Muscle layer of duodenum (tissue), 2 donors: Measurements from ENCODE around the gene PROKR1.

ENCODE experiments used
- H3K27ac ChIP-seq: one replicate; pipeline ENCODE4 v1.7.0; 2013; ENCODE audit warnings: mild to moderate bottlenecking, low read length
- H3K27me3 ChIP-seq: one replicate; pipeline ENCODE4 v1.7.0; 2013; ENCODE audit warnings: low read depth, mild to moderate bottlenecking, control low read depth, low read length
- H3K36me3 ChIP-seq, 2 donors: one replicate each; pipeline ENCODE4 v1.7.0; 2013; ENCODE audit warnings: low read length in 2 of 2, control low read depth in 1 of 2, mild to moderate bottlenecking in 1 of 2; ENCODE audit not compliant: insufficient read depth in 2 of 2, control insufficient read depth in 1 of 2
- H3K4me1 ChIP-seq, 2 donors: one replicate each; pipeline ENCODE4 v1.7.0; 2013; ENCODE audit warnings: low read length in 2 of 2, mild to moderate bottlenecking in 2 of 2, control low read depth in 1 of 2, moderate library complexity in 1 of 2; ENCODE audit not compliant: insufficient read depth in 2 of 2, control insufficient read depth in 1 of 2
- H3K4me3 ChIP-seq, 2 donors: one replicate each; pipeline ENCODE4 v1.7.0; 2013; ENCODE audit warnings: low read length in 2 of 2, low read depth in 1 of 2, mild to moderate bottlenecking in 1 of 2
- H3K9me3 ChIP-seq, 2 donors: one replicate each; pipeline ENCODE4 v1.7.0; 2013; ENCODE audit warnings: low read length in 2 of 2, control low read depth in 1 of 2, mild to moderate bottlenecking in 1 of 2; ENCODE audit not compliant: control insufficient read depth in 1 of 2
- donor health status: healthy.

Gene PROKR1

DNA sequence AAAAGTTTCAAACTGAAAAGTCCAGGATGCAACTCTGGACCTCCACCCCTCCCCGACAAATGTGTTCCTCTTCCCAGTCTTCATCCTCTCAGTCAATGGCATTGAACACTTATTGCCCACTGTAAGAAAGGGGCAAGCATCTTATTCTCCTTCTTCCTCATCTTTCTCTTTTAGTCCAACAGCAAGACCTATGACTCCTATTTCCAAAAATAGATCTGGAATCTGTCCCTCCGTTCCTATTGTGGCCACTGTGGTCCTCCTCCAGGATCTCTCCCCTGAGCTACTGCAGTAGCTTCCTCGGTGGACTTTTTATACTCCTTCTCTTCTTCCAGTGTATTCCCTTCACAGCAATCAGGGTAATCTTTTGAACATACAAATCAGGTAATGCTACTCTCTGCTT, 63.3 kb downstream of the PROKR1 start:
- Histone ChIP-seq H3K4me1 (no peaks in the 10 kb centered on the region), H3K27ac (no peak overlapping the region), H3K4me3 (no peak overlapping the region), H3K9me3 (no peaks in the 10 kb centered on the region), H3K36me3 (no peaks in the 10 kb centered on the region), H3K27me3 (no peaks in the 10 kb centered on the region)
